Measurements from ENCODE around the gene ZNF3.

ZNF3 gene

GRCh38 chr7:100099452-100099851 lies 17.9 kb upstream of the ZNF3 start:
- Histone ChIP-seq H3K4me3 (ENCODE audit: low read depth in 1 of 2, low read length in 1 of 2) (peak overlapping the region in 1 of 2 experiments; percentile 90), H3K4me1 (ENCODE audit: control insufficient read depth in 1 of 2, insufficient read depth in 1 of 2, low read depth in 1 of 2, low read length in 1 of 2) (peaks cover 12 to 18% of the 10 kb centered on the region in 2 experiments), H3K27ac (peak overlapping the region; percentile 93), H3K9me3 (no peaks in the 10 kb centered on the region), H3K27me3 (no peaks in the 10 kb centered on the region), H3K36me3 (peaks cover 39% of the 10 kb centered on the region)
- TF ChIP-seq, protein P1, sequence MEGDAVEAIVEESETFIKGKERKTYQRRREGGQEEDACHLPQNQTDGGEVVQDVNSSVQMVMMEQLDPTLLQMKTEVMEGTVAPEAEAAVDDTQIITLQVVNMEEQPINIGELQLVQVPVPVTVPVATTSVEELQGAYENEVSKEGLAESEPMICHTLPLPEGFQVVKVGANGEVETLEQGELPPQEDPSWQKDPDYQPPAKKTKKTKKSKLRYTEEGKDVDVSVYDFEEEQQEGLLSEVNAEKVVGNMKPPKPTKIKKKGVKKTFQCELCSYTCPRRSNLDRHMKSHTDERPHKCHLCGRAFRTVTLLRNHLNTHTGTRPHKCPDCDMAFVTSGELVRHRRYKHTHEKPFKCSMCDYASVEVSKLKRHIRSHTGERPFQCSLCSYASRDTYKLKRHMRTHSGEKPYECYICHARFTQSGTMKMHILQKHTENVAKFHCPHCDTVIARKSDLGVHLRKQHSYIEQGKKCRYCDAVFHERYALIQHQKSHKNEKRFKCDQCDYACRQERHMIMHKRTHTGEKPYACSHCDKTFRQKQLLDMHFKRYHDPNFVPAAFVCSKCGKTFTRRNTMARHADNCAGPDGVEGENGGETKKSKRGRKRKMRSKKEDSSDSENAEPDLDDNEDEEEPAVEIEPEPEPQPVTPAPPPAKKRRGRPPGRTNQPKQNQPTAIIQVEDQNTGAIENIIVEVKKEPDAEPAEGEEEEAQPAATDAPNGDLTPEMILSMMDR (IDR thresholded peaks at IDR 0.05): no peak

GRCh38 chr7:100098913-100099312 lies 17.4 kb upstream of the ZNF3 start:
- Histone ChIP-seq H3K36me3 (peaks cover 43% of the 10 kb centered on the region), H3K27ac (peak overlapping the region; percentile 25), H3K4me1 (ENCODE audit: control insufficient read depth in 1 of 2, insufficient read depth in 1 of 2, low read depth in 1 of 2, low read length in 1 of 2) (peaks cover 12 to 18% of the 10 kb centered on the region in 2 experiments), H3K4me3 (ENCODE audit: low read depth in 1 of 2, low read length in 1 of 2) (no peak overlapping the region), H3K9me3 (no peaks in the 10 kb centered on the region), H3K27me3 (no peaks in the 10 kb centered on the region)
- TF ChIP-seq, protein P1 (IDR thresholded peaks at IDR 0.05): no peak

DNA sequence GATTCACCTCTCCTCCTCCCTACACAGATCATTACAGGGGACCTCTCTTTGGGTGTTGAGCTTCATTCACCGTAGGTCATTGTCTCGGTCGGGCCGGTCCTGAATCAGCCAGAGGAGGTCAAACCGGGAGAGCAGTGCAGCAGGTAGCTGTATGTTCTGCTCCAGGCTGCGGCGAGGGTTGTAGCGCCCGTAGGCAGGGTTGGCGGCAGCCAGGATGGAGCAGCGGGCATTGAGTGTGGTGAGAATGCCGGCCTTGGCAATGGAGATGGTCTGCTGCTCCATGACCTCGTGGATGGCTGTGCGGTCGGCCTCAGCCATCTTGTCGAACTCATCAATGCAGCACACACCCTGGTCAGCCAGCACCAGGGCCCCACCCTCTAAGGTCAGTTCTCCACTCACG lies 14.2 kb upstream of the ZNF3 start:
- H3K27me3 ChIP-seq: no peaks in the 10 kb centered on the region
- TF ChIP-seq, protein P1 (IDR thresholded peaks at IDR 0.05): no peak
- peaks cover 10% of the 10 kb centered on the region in 2 experiments for H3K4me1 ChIP-seq (ENCODE audit: control insufficient read depth in 1 of 2, insufficient read depth in 1 of 2, low read depth in 1 of 2, low read length in 1 of 2)
- H3K9me3 ChIP-seq: no peaks in the 10 kb centered on the region
- peaks cover 75% of the 10 kb centered on the region for H3K36me3 ChIP-seq
- no peak overlapping the region for H3K4me3 ChIP-seq (ENCODE audit: low read depth in 1 of 2, low read length in 1 of 2)
- H3K27ac ChIP-seq: no peak overlapping the region

DNA sequence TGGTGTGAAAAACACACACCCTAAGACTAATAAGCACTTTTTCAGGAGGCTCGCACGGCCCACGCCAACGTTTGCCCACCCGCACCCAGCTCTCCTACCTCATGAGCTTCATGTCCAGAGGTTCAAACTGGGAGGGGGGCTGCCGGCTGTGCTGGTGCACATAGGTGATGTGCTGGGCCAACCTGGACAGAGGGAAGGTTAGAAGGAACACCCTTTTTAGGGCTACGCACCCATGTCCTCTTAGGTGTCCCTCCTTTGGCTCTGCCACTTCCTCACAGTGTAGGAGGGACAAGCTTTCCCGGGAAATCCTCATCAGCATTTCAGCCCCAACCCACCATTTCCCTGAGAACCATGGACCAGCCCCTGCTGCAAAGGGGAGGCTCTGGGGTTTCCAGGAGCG lies 13.8 kb upstream of the ZNF3 start:
- no peaks in the 10 kb centered on the region for H3K27me3 ChIP-seq
- no peak overlapping the region for H3K27ac ChIP-seq
- TF ChIP-seq, protein P1 (IDR thresholded peaks at IDR 0.05): no peak
- peaks cover 79% of the 10 kb centered on the region for H3K36me3 ChIP-seq
- H3K4me1 ChIP-seq (ENCODE audit: control insufficient read depth in 1 of 2, insufficient read depth in 1 of 2, low read depth in 1 of 2, low read length in 1 of 2): peaks cover 6 to 10% of the 10 kb centered on the region in 2 experiments
- H3K9me3 ChIP-seq: no peaks in the 10 kb centered on the region
- H3K4me3 ChIP-seq (ENCODE audit: low read depth in 1 of 2, low read length in 1 of 2): no peak overlapping the region

- peaks cover 6 to 9% of the 10 kb centered on the region in 2 experiments for H3K4me1 ChIP-seq (ENCODE audit: control insufficient read depth in 1 of 2, insufficient read depth in 1 of 2, low read depth in 1 of 2, low read length in 1 of 2)
- TF ChIP-seq, protein P1 (IDR thresholded peaks at IDR 0.05): no peak
- H3K4me3 ChIP-seq (ENCODE audit: low read depth in 1 of 2, low read length in 1 of 2): no peak overlapping the region
- peaks cover 79% of the 10 kb centered on the region for H3K36me3 ChIP-seq
- peak overlapping the region; percentile 13 for H3K27ac ChIP-seq
- H3K9me3 ChIP-seq: no peaks in the 10 kb centered on the region
- H3K27me3 ChIP-seq: no peaks in the 10 kb centered on the region
Measured at GRCh38 chr7:100093925-100094486, 12.5 kb upstream of the ZNF3 start.

Measured in neutrophil (primary cell).